GM12878 (cell line): ENCODE measurements around the gene SEPTIN7. TPM values are rescaled to one million over a fixed set of nuclear protein-coding genes. Genes with fewer than 3 reads are reported as not detected.

Source experiments
- ATAC-seq: fragments of 200-7000 bp; cut with Tn5 transposase; 3 replicates; pipeline ENCODE4 v1.9.1; 2020; ENCODE audit warnings: mild to moderate bottlenecking, moderate library complexity
- BruUV-seq: library from RNA; stranded (reverse); fragments of 400-500 nt; replicated peaks from 2 replicates; lab custom pipeline; 2021; lab: Mats Ljungman, UMichigan
- CTCF ChIA-PET: fragments of 300-600 bp; sonication (Branson Sonifier 250); formaldehyde crosslinking; extraction: SDS; loops from one replicate; lab custom pipeline; 2021; ENCODE audit warnings: inconsistent platforms; lab: Yijun Ruan, JAX
- POLR2A ChIA-PET: fragments of 350-600 bp; formaldehyde crosslinking; extraction: SDS; loops from one replicate; lab custom pipeline; 2021; ENCODE audit warnings: inconsistent platforms; lab: Charles Lee
- RAD21 ChIA-PET: fragments of 300-600 bp; sonication (Branson Sonifier 250); formaldehyde crosslinking; loops from one replicate; lab custom pipeline; 2023; ENCODE audit warnings: antibody characterized with exemption; ENCODE audit not compliant: unreplicated experiment; lab: Charles Lee
- SMC1A ChIA-PET: fragments of 300-600 bp; sonication (Branson Sonifier 250); formaldehyde crosslinking; loops from one replicate; lab custom pipeline; 2023; ENCODE audit not compliant: unreplicated experiment, uncharacterized antibody; lab: Charles Lee
- DNase-seq: peaks from one replicate; pipeline ENCODE4 v3.0.0-alpha.2; 2011; ENCODE audit warnings: low read depth, low spot score
- FAIRE-seq: peaks from 3 replicates; lab custom pipeline; 2011; peaks lifted over from hg19 to GRCh38; lab: Jason Lieb, UNC
- H2AFZ ChIP-seq: 2 replicates; pipeline ENCODE4 v1.6.0; 2011; ENCODE audit warnings: low read depth, low read length, control low read depth; ENCODE audit not compliant: control insufficient read depth
- H3K27ac ChIP-seq: 2 replicates; pipeline ENCODE4 v1.5.1; 2011; ENCODE audit warnings: control low read depth; ENCODE audit not compliant: control insufficient read depth, insufficient read depth
- H3K27me3 ChIP-seq, 2 experiments: replicated peaks in 1 of 2; 2 replicates each; pipeline versions ENCODE4 v1.6.0 to v1.6.1; 2011; ENCODE audit warnings: low read length in 1 of 2; ENCODE audit not compliant: control insufficient read depth in 2 of 2, insufficient read depth in 2 of 2
- H3K36me3 ChIP-seq, 2 experiments: 2 replicates each; pipeline ENCODE4 v1.5.1; 2011; ENCODE audit warnings: low read length in 1 of 2; ENCODE audit not compliant: control insufficient read depth in 2 of 2, insufficient read depth in 2 of 2
- H3K4me1 ChIP-seq: 2 replicates; pipeline ENCODE4 v1.6.1; 2011; ENCODE audit warnings: mild to moderate bottlenecking, low read length, moderate library complexity, mixed read lengths; ENCODE audit not compliant: control insufficient read depth, insufficient read depth
- H3K4me2 ChIP-seq: 2 replicates; pipeline ENCODE4 v1.6.0; 2011; ENCODE audit warnings: control low read depth; ENCODE audit not compliant: control insufficient read depth, insufficient read depth
- H3K4me3 ChIP-seq: fragments of 200-600 bp; sonication (generic); 2 replicates; pipeline ENCODE4 v1.5.1; 2016
- H3K79me2 ChIP-seq: 2 replicates; pipeline ENCODE4 v1.6.0; 2011; ENCODE audit warnings: low read length; ENCODE audit not compliant: control insufficient read depth, insufficient read depth
- H3K9ac ChIP-seq: 2 replicates; pipeline ENCODE4 v1.8.0; 2011; ENCODE audit warnings: low read length, control low read depth, mixed read lengths; ENCODE audit not compliant: control insufficient read depth, insufficient read depth
- H3K9me3 ChIP-seq: replicated peaks from 3 replicates; pipeline ENCODE4 v1.5.1; 2011; ENCODE audit warnings: mild to moderate bottlenecking, low read length; ENCODE audit not compliant: control insufficient read depth, insufficient read depth
- H4K20me1 ChIP-seq: 2 replicates; pipeline ENCODE4 v1.6.0; 2011; ENCODE audit not compliant: control insufficient read depth, insufficient read depth
- ASH2L ChIP-seq: fragments of 300-600, 200-600 bp; sonication (generic); IDR thresholded peaks from 2 replicates; pipeline ENCODE4 v1.6.1; 2017; ENCODE audit warnings: low read depth, mild to moderate bottlenecking, borderline replicate concordance
- ATF7 ChIP-seq: fragments of 450-650 bp; IDR thresholded peaks from 2 replicates; pipeline ENCODE4 v1.6.1; 2016; ENCODE audit warnings: low read depth, mild to moderate bottlenecking
- CBX3 ChIP-seq: fragments of 200-600 bp; sonication (generic); IDR thresholded peaks from 2 replicates; pipeline ENCODE4 v1.6.1; 2016; ENCODE audit warnings: low read depth, borderline replicate concordance
- FOXM1 ChIP-seq: IDR thresholded peaks from 2 replicates; pipeline ENCODE4 v1.6.1; 2012; ENCODE audit warnings: low read depth, mild to moderate bottlenecking, inconsistent platforms, low read length, moderate library complexity
- SP1 ChIP-seq: IDR thresholded peaks from one replicate; pipeline ENCODE4 v1.6.1; 2011; ENCODE audit warnings: low read depth, low read length
- STAT1 ChIP-seq: fragments of 450-650 bp; conservative IDR thresholded peaks from 2 replicates; pipeline ENCODE4 v1.6.1; 2014; ENCODE audit warnings: antibody characterized with exemption, mild to moderate bottlenecking
- in situ Hi-C: fragments of 300-500 bp; cut with MboI; formaldehyde crosslinking; loops from 9 replicates; pipeline ENCODE4 v1.14.3; 2018; ENCODE audit warnings: mixed read lengths
- intact Hi-C: fragments of 100-400 bp; cut with micrococcal nuclease; formaldehyde crosslinking; loops from one replicate; pipeline ENCODE4 v1.14.2; 2022; ENCODE audit not compliant: unreplicated experiment
- polyA plus RNA-seq, 11 experiments: library from polyadenylated mRNA; depleted of rRNA in 4 of 11; unstranded in 6 of 11; stranded (reverse) in 5 of 11; fragments of >200 nt; fragmentation: Nextera tagmentation in 4 of 11; fragmentation: Illumina TruSeq in 1 of 11; extraction: Ambion mirVana in 4 of 11; extraction: Trizol in 1 of 11; gene quantifications; 1 replicate in 1 of 11; 2 replicates in 10 of 11; pipeline versions ENCODE4 v1.2.1 to v1.2.3, GENCODE V29; 2011 to 2016; ENCODE audit warnings: inconsistent platforms in 2 of 11, missing spikeins in 2 of 11, low read depth in 1 of 11
- total RNA-seq, 4 experiments: library from RNA; depleted of rRNA in 3 of 4; stranded (reverse); fragments of >200 nt in 3 of 4; fragmentation: Illumina TruSeq in 1 of 4; extraction: Trizol in 1 of 4; gene quantifications; 2 replicates each; pipeline versions ENCODE4 v1.2.1 to v1.2.3, GENCODE V29; 2013 to 2021
- TF ChIP-seq, protein P1 (sequence below): IDR thresholded peaks from 2 replicates; pipeline ENCODE4 v1.6.1; 2012; ENCODE audit warnings: low read depth, low read length, improper control_type of control experiment

SEPTIN7 gene
- total and polyA plus RNA-seq, 10 of the 15 experiments (the other 5 are each of a cell fraction or from before 2014, with no cell fraction given): 176 to 787 (median 437) TPM

DNA sequence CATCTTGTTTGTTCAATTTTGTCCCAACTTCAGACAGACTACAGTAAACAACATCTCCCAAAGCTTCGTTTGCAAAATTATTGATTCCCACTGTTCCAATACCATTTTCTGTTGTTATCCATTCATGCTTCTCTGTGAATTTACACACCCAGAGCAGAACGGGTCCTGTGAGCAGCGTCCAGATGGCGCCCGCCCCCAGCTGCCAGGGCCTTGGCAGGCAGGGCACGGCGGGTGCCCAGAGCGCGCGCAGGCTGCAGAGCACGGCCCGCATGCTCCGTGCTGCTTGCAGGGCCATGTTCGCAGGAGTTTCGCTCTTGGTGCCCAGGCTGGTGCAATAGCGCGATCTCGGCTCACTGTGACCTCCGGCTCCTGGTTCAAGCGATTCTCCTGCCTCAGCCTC is 32.5 kb upstream of the SEPTIN7 start (continued):
- TF ChIP-seq, protein P1, sequence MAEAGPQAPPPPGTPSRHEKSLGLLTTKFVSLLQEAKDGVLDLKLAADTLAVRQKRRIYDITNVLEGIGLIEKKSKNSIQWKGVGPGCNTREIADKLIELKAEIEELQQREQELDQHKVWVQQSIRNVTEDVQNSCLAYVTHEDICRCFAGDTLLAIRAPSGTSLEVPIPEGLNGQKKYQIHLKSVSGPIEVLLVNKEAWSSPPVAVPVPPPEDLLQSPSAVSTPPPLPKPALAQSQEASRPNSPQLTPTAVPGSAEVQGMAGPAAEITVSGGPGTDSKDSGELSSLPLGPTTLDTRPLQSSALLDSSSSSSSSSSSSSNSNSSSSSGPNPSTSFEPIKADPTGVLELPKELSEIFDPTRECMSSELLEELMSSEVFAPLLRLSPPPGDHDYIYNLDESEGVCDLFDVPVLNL: no peak
- TF ChIP-seq SP1 (no peak), FOXM1 (no peak)

DNA sequence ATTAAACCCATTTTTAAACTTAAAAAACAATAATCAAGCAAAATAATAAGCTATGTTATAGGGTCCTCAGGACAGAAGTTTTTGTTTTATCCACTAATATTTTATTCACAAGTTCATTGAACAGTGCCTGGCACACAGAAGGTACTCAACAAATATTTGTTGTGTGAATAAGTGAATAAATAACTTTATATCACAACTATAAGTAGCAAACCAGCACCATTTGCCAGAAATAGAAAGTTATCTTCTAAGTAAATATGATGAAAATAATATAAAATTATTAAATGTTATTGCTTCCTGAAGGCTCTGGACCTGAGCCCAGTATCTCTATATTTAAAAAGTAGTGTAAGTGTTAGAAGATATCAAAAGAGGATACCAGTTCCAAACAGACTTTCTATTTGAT is 29.1 kb upstream of the SEPTIN7 start:
- Histone ChIP-seq H4K20me1 (no peaks in the 10 kb centered on the region), H3K36me3 (no peaks in the 10 kb centered on the region), H3K9ac (no peak overlapping the region), H3K4me1 (no peaks in the 10 kb centered on the region), H3K79me2 (no peaks in the 10 kb centered on the region), H3K9me3 (no peaks in the 10 kb centered on the region), H3K4me3 (no peak overlapping the region), H3K27me3 (no peaks in the 10 kb centered on the region), H2AFZ (no peak overlapping the region), H3K4me2 (no peak overlapping the region), H3K27ac (no peak overlapping the region)
- RAD21 ChIA-PET: no interaction called here
- CTCF ChIA-PET: interaction anchor here (0.6 kb wide), 1 partner anchor 1724 kb away, joined by 3 read pairs; no protein-coding TSS in a partner anchor
- POLR2A ChIA-PET: no interaction called here
- SMC1A ChIA-PET: interaction anchor here (0.6 to 0.9 kb wide), 3 partner anchors 83 to 330 kb away, joined by 4 read pairs; no protein-coding TSS in a partner anchor
- no peak for DNase-seq
- BruUV-seq: no TSS peak
- intact Hi-C loops (no loop called here), in situ Hi-C loops (no loop called here)
- TF ChIP-seq ATF7: no peak
- TF ChIP-seq ASH2L: no peak
- no peak for TF ChIP-seq CBX3
- TF ChIP-seq STAT1: no peak
- FAIRE-seq: no peak
- no peak for ATAC-seq
